NCI-H510A (cell line): Measurements from ENCODE around the gene IGSF22.

Source experiments
- DNase-seq: peaks from one replicate; lab custom pipeline; 2025; lab: John Stamatoyannopoulos, UW

IGSF22 gene

GRCh38 chr11:18713646-18714442 is 12.1 kb downstream of the IGSF22 start:
- no peak for DNase-seq

GRCh38 chr11:18710545-18710944 is 15.4 kb downstream of the IGSF22 start:
- DNase-seq: no peak

- DNase-seq: no peak
Measured at GRCh38 chr11:18709414-18709813, 16.6 kb downstream of the IGSF22 start.

- no peak for DNase-seq
Measured at GRCh38 chr11:18707811-18708340, 18.1 kb downstream of the IGSF22 start.

- peak; percentile 55 for DNase-seq
Measured at GRCh38 chr11:18706330-18707243, 19.4 kb downstream of the IGSF22 start.

- DNase-seq: no peak
Measured at GRCh38 chr11:18705651-18706281, 20.2 kb downstream of the IGSF22 start.

- DNase-seq: no peak
Measured at GRCh38 chr11:18704698-18705097, 21.3 kb downstream of the IGSF22 start.

- no peak for DNase-seq
Measured at GRCh38 chr11:18704045-18704645, 21.8 kb downstream of the IGSF22 start.

- no peak for DNase-seq
Measured at GRCh38 chr11:18703001-18703763, 22.8 kb downstream of the IGSF22 start.

GRCh38 chr11:18701614-18702216 is 24.3 kb downstream of the IGSF22 start:
- DNase-seq: no peak

- no peak for DNase-seq
Measured at GRCh38 chr11:18700872-18701271, 25.1 kb downstream of the IGSF22 start.

- no peak for DNase-seq
Measured at GRCh38 chr11:18700375-18700774, 25.6 kb downstream of the IGSF22 start.

GRCh38 chr11:18699848-18700261 is 26.1 kb downstream of the IGSF22 start:
- no peak for DNase-seq

- DNase-seq: no peak
Measured at GRCh38 chr11:18699269-18699596, 26.8 kb downstream of the IGSF22 start.

- DNase-seq: peak; percentile 80
Measured at GRCh38 chr11:18698341-18699268, 27.4 kb downstream of the IGSF22 start, which contains the start of gene TMEM86A. Gene TMEM86A, plus strand, starts transcription at chr11:18698779. Its CDS starts 108 bp downstream, at chr11:18698887.

GRCh38 chr11:18697576-18697975 is 28.4 kb downstream of the IGSF22 start:
- no peak for DNase-seq

- no peak for DNase-seq
Measured at GRCh38 chr11:18696638-18697225, 29.3 kb downstream of the IGSF22 start.

GRCh38 chr11:18692941-18693760 is 32.8 kb downstream of the IGSF22 start:
- no peak for DNase-seq
